Erythroblast (primary cell): Measurements from ENCODE around the gene CGB8.
"Not testable (repeated sequence)": the region's sequence is repeated elsewhere in the genome, so short reads cannot be mapped to it uniquely, and the experiment has no call there.

Experiments used
- DNase-seq, 2 experiments: peaks; one replicate each; lab custom pipeline; 2025; lab: John Stamatoyannopoulos, UW
- GATA1 ChIP-seq: IDR thresholded peaks from 2 replicates; pipeline ENCODE4 v1.6.1; 2011; ENCODE audit warnings: low read depth, mild to moderate bottlenecking, control low read depth, low read length, moderate library complexity
- POLR2A ChIP-seq: IDR thresholded peaks from 2 replicates; pipeline ENCODE4 v1.6.1; 2011; ENCODE audit warnings: mild to moderate bottlenecking, low read length

The CGB8 gene

DNA sequence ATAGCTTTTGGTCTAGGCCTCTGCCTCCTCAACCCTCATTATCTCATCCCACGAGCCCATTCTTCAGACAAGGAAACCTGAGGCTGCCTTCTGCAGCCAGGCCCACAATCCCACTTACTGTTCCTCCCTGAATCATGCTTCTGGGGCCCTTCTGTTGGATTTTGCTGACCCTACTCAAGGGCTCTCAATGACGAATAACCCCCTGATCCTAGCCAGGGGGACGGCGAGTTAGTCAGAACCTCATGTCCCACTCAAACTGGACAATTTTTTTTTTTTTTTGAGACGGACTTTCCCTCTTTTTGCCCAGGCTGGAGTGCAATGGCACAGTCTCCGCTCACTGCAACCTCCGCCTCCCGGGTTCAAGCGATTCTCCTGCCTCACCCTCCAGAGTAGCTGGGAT lies 26.8 kb downstream of the CGB8 start:
- no peak for TF ChIP-seq POLR2A
- DNase-seq: no peak

DNA sequence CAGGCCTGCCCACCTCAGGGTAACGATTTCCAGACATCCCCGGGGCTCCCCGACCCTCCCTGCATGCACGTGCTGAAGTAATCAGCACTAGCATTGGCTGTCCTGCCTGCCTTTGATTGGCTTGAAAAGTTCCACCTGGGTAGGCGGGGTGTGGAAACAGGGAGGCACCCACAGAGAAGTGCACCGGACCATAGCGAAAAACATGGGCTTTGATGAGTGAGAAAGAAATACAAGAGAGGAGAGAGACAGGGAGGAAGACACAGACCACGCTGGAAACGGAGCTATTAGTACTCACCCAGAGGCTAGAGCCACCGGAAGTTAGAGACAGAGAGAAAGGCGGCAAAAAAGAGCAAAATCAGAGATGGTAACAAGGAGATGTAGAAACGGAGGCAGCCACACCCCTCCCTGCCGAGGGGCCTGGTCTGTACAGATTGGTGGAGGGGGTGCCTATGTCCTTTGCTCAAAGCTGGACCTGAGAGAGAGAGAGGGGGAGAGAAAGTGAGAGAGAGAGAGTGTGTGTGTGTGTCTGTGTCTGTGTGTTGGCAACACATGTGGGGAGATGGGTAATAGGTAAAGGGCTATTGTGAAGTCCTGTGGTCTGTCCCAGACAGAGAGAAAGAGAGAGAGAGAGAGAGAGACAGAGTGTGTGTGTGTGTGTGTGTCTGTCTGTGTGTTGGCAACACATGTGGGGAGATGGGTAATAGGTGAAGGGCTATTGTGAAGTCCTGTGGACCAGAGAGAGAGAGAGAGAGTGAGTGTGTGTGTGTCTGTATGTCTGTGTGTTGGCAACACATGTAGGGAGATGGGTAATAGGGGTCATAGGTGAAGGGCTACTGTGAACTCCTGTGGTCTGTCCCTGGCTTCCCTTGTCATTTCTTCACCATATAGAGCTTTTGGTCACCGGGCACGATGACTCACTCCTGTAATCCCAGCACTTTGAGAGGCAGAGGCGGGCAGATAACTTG lies 27.7 kb downstream of the CGB8 start:
- no peak for DNase-seq
- TF ChIP-seq GATA1 (no peak), POLR2A (no peak)

DNA sequence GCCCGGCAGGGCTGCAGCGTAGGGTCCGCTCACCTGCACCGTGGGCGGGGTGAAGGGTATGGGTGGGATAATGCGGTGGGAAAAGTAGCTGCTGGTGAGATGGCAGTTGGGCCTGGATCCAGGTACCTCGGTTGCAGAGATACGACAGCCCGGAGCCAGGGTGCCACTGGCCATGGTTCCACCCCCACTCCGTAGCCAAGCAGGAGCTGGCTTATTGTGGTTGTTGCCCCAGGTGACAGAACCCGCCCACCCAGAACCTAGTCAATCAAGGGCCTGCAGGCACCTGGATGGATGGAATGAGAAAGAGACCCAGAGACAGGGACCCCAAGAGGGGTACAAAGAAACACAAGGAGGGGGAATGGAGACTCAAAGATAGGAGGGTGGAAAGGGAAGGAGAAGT lies 28.6 kb downstream of the CGB8 start:
- DNase-seq: no peak
- TF ChIP-seq POLR2A (no peak), GATA1 (no peak)

DNA sequence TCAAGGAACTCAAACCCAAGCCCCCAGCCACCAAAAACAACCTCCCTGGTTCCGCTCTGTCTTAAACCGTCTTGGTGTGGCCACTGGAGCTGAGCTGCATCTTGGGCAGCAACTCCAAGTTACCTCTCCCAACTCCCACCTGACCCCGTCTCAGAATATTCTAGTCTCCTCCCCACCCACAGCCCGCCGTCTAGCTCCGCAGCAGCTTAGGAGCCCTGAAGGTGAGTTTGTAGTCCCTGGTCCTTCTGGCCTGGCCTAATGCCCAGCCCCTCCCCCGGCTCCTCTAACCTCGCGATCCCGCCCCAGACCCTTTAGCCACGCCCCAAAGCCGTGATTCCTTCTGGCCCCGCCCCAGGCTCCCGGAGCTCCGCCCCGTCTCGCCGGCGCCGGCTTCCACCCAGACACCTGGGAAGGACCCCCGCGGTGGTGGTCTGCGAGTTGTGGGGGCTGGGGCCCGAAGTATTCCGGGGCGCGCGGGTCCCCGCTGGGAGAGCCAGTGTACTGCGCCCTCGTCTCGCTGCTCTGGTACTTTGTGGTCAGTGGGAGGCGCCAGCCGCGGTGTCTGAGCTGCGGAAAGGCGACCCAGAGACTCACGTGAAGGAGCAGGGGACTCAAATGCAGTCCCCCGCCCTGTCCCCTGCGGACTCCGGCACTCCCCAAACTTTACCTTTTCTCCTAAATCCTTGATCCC lies 29.5 kb downstream of the CGB8 start:
- DNase-seq: peak in 1 of 2 experiments; percentile 71
- TF ChIP-seq POLR2A: no peak
- no peak for TF ChIP-seq GATA1

DNA sequence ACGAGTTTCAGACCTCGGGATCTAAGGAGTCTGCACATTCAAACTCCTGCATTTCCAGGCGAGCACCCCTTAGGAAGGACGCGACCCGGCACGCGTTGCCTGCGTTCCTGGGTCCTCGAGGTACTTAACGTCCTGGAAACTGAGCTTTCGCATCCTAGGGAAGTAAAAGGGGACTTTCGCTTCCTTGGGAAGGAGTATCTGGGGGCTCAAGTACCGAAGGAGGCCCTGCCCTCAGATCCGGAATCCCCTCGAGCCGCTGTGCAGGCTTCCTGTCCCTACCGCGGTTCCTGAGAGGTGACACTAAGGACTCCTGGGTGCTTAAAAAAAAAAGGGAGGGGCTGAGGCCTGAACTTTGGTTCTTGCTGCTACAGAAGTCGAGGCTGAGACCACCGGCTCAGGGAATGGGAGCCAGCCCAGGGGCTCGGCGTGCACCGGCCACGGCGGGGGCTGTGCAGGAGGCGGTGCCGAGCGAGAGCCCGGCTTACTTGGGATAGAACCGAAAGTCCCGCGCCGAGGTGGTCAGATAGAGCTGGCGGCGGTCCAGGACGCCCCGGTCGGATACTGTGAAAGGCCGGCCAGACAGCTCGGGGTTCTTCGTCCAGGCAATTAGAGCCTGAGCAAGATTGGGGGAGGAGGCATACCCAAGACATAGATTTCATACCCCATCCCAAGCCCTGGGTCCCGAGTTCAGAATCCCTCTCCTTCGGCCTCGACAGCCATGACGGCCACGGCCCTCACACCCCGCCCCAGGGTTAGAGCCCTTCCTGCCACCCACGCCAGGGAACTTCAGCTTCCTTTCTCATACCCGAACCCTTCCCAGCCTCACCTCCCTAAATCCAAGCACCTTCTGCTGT lies 30.3 kb downstream of the CGB8 start:
- not testable (repeated sequence) for DNase-seq

DNA sequence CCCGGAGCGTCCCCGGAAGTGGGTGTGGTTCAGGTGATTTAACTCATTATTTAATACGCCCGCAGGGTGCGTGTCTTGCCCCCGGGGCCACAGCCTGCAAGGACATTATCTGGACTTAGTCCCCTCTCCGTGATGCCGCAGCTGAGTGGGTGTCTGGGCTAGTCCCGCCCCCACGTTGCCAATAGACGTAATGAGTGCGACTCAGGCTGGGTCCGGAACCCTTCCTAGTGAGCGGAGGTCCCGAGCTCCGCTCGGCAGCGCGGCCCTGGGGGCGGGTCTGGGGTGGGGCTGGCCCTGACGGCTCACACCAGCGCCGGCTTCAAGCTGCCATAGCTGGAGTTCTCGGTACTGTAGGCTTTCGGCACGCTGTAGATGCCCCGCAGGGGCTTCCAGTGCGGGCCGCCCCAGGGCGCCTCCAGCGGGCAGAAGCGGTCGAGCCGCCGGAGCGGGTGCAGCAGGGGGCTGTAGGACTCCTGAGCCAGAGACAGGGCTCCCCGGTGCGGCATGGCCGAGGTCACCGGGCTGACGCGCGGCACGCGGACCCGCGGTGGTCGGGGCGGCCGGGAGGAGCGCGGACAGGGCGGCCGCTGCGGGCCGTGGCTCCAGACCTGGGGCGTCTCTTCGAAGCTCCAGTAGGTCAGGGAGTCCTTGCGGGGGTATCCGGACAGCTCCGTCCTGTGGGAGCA lies 31.1 kb downstream of the CGB8 start:
- DNase-seq: peak in 1 of 2 experiments; percentile 67
- TF ChIP-seq GATA1 (no peak), POLR2A (peak; percentile 34)

DNA sequence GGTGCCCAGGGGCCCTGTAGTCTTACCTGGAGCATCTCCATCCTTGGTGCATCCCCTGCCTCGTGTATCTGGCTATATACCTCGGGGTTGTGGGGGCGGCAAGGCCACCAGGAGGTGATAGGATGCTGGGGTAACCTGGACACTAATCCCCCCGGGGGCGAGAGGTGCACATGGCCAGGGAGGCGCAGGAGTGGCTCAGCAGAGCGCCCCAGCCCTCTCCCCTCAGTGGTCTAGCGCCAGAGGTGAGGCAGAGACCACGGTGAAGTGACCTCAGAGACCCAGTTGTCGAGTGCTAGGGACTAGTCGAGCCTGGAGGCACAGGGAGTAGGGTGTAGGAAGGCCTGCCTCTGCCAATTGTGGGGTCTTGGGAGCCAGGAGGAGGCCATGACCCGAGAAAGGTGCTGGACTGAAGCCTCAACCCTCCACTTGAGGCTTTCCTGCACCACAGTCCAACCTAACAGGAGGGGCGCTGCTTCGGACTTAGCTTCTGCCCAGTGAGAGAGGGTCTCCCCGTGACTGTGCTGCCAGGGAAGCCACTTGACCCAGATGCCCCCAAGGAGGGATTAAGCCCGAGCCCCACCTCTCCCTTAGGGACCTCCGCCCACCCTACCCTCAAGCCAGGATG lies 31.8 kb downstream of the CGB8 start, which contains the start of gene LHB:
TSS of gene LHB (minus strand) at position 51 of the 625 bp plus-strand sequence. CDS start at position 41, 10 bp downstream.
- TF ChIP-seq GATA1: no peak
- DNase-seq: no peak

DNA sequence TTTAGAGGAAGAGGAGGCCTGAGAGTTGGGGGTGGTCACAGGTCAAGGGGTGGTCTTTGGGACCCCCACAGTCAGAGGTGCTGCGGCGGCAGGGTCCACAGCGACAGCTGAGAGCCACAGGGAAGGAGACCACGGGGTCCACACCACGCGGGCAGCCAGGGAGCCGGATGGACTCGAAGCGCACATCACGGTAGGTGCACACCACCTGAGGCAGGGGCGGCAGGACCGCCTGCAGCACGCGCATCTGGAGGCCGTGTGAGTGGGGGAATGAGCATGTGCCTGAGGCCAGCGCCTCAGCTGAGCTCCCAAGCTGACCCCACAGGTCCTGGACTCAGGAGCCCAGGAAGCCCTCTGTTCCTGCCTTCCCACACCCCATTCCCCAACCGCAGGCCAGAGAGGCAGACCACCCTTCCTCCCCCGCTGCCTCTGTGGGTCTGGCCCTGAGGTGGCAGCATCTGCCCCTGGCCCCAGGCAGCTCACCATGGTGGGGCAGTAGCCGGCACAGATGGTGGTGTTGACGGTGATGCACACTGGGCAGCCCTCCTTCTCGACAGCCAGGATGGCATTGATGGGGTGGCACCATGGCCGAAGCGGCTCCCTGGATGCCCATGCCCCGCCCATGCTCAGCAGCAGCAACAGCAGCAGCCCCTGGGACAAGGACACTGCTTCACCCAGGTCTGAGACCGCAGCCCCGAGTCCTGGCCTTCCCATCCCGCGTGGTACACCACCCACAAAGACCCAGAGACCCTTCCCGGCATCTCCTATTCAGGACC lies 32.7 kb downstream of the CGB8 start:
- TF ChIP-seq POLR2A (no peak), GATA1 (no peak)
- DNase-seq: no peak

DNA sequence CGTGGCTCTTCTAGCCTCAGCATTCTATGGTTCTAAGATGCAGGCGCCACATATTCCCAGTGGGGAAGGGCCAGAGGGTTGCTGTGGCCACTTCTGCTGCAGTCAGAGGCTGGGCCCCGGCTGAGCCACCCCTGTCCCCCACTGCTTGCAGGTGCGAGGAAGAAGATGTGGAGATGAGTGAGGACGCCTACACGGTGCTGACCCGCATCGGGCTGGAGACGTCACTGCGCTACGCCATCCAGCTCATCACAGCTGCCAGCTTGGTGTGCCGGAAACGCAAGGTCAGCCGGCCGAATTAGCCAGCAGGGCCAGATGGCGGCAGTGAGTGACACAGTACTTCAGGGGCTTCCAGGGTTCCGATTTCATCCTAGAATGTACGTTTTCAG lies 34.0 kb downstream of the CGB8 start:
- no peak for TF ChIP-seq POLR2A
- no peak for DNase-seq

DNA sequence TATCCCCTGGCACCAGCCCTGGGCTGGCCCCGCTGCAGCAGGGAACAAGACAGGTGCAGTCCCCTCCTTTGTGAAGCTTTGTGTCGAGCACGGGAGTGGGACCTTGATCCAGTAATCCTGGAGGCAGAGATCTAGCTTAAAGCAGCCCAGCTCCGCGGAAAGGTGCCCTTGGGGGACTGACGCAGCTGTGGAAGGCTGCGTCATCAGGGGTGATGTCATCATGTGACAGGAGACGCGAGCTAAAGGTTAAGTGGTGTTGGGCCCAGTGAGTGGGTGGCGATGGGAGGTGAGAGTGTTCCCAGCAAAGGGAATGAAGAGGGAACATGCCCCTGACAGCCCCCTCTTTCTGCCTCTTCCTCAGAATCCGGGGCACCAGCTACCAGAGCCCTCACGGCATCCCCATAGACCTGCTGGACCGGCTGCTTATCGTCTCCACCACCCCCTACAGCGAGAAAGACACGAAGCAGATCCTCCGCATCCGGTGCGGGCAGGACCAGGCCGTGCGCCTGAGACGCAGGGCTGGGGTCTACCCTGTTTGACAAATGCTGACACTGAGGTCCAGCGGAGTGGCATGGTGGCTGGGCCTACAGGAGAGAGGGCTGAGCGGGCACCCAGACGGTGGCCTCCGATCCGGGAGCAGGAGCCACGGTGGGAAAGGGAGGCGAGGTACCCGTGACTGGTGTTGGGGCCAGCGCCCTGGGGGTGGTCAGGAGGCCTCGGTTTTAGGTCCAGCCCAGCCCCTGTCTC lies 34.6 kb downstream of the CGB8 start:
- no peak for TF ChIP-seq POLR2A
- no peak for TF ChIP-seq GATA1
- DNase-seq: no peak

DNA sequence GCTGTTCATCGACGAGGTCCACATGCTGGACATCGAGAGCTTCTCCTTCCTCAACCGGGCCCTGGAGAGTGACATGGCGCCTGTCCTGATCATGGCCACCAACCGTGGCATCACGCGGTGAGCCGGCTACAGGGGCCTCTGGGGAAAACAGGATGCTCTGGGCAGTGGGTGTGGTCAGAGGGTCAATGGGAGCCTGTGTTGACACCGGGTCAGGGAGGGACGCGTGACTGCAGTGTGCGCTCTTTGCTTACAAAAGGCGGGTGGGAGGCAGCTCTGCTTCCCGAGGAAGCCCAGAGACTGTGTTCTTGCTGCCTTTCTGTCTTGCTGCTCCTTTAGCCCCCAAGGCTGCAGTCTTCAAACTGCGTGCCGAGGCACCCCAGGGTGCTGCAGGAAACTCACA lies 37.7 kb downstream of the CGB8 start:
- TF ChIP-seq GATA1: no peak
- TF ChIP-seq POLR2A: no peak
- no peak for DNase-seq
